Measurements from ENCODE around the gene SPATA22.
"Not testable (repeated sequence)": the region's sequence is repeated elsewhere in the genome, so short reads cannot be mapped to it uniquely, and the experiment has no call there.

The SPATA22 gene, protein sequence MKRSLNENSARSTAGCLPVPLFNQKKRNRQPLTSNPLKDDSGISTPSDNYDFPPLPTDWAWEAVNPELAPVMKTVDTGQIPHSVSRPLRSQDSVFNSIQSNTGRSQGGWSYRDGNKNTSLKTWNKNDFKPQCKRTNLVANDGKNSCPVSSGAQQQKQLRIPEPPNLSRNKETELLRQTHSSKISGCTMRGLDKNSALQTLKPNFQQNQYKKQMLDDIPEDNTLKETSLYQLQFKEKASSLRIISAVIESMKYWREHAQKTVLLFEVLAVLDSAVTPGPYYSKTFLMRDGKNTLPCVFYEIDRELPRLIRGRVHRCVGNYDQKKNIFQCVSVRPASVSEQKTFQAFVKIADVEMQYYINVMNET

GRCh38 chr17:3471599-3471998 lies at the start of gene SPATA22:
Gene SPATA22 (minus strand): TSS chr17:3471819. CDS start chr17:3469325, 2,494 bp downstream.
- DNase-seq (ENCODE audit: low read depth in 2 of 2) = no peak

DNA sequence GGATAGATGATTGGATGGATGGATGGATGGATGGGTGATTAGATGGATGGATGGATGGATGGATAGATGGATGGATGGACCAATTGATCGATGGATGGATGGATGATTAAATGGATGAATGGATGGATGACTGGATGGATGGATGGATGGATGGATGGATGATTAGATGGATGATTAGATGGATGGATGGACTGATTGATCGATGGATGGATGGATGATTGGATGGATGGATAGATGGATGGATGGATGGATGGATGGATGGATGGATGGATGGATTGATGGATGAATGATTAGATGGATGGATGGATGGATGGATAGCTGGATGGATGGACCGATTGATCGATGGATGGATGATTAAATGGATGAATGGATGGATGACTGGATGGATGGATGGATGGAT lies 47.9 kb upstream of the SPATA22 start:
- not testable (repeated sequence) for DNase-seq (ENCODE audit: low read depth in 2 of 2)

GRCh38 chr17:3514873-3515272 lies 43.3 kb upstream of the SPATA22 start:
- DNase-seq (ENCODE audit: low read depth in 2 of 2) = no peak

DNA sequence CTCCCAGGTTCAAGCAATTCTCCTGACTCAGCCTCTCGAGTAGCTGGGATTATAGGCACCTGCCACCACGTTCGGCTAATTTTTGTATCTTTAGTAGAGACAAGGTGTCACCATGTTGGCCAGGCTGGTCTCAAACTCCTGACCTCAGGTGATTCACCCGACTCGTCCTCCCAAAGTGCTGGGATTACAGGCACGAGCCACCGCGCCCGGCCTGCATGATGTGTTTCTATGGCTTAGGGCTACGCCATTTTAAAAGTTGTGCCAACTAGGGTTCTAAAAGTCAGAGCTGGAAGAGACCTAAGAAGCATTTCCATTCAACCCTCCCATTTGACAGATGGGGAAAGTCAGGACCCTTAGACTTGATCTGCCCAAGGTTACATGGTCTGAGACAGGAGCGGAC lies 42.5 kb upstream of the SPATA22 start:
- not testable (repeated sequence) for DNase-seq (ENCODE audit: low read depth in 2 of 2)

DNA sequence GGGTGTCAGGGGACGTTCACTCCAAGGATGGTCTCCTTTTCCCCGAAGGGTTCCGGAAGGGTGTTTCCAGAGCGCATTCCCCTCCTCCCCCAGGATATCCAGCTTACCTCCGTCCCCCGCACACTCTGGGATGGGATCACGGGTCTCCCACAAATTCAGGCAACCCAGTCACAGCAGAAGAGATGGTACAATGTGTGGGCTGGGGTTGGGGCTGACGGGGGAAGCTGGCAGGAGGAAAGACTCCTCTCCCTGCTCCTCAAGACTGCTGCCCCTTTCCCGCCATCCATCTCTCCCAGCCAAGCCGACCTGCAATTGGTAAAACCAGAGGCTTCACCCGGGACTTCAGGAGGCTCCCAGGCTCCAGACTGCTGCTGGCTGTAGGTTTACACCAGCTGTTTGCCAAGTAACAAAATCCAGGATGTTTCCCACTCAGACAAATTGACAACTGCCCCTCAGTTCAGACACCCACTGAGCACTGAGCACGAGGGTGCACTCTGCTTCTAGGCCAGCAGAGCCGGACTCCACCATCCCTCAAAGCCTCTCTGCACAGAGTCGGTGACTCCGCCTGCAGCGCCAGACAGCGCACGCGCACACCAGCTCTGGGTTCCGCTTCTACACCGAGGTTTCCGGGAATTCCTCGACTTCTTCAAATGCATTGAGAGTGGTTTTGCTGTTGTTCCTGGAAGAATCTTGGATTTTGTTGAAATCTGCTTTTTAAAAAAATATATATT lies 41.9 kb upstream of the SPATA22 start:
- DNase-seq (ENCODE audit: low read depth in 2 of 2) = no peak

DNA sequence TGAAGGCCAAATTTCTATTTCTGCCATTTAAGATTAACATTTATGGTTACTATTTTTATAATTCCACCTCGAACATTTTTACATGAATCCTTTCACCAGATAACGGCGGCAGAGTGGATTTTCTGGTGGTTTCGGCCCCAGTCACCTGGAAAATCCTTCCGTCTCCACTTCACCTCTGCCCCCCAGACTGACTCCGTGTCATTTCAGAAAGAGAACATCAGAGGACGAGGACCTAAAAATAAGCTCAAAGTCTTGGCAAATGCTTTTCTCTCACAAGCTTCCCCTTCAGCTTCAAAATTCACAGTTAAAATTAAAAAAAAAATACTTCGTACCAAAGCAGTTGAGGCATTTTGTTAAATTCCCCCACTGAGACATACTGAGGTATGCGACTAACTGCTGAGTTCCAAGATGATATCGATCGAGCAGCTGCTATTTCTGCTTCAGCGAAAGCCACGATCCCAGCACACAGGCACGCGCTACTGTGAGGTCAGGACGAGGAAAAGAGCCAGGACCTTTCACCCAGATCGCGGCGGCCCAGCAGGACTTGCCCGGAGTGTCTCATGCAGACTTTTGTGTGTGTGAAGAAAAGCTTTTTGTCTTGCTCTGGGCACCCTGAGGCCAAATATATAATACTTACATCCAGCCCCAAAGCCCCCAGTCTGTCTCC lies 41.0 kb upstream of the SPATA22 start:
- DNase-seq (ENCODE audit: low read depth in 2 of 2) = no peak

DNA sequence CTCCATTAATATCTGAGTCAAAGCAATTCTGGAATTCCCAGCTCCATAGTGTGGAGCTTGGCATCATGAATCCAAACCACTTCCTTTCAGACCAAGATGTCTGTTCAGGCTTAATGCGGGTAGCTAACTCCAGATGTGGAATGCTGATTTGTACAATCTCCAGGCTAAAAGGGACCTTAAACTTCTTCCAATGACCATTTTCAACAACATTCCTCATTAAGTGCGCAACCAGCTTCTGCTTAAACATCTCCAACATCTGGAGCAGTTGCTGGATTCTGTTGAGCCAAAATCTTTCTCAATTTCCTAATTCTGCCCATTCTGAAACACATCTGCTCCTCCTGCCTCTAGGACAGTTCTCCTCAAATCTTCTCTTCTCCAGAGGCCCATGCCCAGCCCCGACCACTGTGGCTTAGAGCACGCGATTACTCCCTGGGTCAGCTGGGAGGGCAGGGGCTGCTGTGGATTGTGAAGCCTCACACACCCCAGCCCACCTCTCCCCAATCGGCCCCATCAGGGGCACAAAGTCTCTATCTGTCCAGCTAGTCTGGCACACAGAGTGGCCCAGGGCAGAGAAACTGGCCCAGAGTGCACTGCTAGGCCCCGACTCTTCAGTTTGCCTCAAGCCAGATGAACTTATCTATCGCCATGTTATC lies 40.4 kb upstream of the SPATA22 start:
- no peak for DNase-seq (ENCODE audit: low read depth in 2 of 2)

- DNase-seq (ENCODE audit: low read depth in 2 of 2) = no peak
Measured at GRCh38 chr17:3510090-3510489, 38.5 kb upstream of the SPATA22 start.

DNA sequence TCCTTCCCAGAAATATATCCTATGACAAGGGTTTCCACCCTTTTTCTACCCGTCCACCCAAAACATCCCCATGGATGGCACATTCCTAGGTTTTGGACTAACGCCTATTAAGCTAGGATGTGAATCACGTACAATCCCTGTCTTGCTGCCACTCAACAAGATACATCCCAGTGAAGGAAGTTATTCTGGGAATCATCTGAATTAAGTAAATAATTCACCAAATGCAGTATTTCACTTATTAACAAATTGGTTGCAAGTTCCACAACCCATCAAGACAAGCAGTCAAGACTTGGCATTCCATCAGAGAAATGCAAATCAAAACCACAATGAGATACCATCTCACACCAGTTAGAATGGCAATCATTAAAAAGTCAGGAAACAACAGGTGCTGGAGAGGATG lies 36.2 kb upstream of the SPATA22 start:
- no peak for DNase-seq (ENCODE audit: low read depth in 2 of 2)

DNA sequence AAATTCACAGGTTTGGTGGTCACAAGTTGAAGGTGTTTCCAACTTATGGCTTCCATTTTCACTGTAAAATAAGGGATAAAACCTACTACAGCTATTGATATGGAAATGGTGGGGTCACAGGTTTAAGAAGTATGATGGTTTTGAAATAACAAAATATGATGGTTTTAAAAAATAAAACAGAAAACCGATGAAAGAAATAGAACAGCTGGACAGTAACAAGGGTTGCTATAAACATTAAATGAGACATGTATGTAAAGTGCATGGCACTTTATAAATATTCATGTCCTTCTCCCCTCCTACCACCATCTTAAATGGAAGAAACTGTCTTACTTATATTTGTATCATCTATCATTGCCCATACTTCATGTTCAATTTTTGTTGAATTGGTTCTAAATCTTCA lies 35.5 kb upstream of the SPATA22 start:
- DNase-seq (ENCODE audit: low read depth in 2 of 2) = no peak

DNA sequence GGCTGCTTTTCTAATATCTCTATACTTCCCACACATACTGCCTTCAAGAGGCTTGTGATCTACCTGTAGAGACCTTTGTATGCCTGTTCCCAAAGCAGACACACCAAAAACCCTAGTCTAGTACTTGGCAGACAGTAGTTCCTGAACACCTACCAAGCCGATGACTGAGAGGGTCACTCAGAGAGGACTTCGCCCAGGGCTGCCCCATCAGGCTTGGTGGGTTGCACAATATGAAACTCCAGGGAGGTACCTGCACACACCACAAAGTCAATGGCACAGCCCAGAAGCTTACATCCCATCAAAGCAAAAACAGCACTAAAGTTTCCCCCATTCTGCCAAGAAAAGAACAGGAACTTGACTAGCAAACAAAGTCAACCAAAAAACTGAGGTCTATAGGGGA lies 34.4 kb upstream of the SPATA22 start:
- DNase-seq (ENCODE audit: low read depth in 2 of 2) = no peak

DNA sequence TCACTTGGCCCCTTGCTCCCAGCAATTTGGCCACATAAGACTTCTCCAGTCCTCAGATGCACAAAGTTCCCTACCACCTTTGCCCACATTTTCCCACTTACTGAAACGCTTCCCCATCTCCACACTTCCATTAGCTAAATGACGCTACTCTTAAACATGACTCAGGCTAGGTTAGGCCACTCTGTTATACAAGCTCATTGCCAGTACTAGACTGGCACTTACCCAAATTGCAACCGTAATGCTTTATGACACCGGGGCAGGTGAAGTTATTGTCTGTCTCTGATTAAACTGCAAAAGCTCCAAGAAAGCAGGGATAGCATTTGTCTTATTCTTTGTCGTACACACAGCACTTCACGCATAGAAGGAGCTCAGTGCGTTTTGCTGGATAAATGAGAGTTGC lies 33.4 kb upstream of the SPATA22 start:
- no peak for DNase-seq (ENCODE audit: low read depth in 2 of 2)

DNA sequence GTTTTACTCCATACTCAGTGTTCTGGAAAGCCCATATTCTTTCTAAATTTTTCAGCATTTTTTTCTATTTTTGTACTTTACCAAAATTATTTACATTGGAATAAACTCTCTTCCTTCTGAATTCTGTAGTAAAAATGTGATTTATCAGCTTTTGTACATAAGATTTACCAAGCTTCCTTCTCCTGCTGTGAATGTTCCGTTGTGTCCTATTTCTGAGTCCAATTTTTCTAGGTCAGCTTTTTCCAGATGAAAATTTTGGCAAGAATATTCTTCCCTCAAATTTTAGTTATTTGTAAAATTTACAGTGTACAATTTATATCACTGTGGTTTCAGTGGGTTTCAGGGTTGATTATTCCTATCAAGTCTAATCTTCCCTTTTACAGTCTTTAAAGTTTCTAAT lies 31.7 kb upstream of the SPATA22 start:
- DNase-seq (ENCODE audit: low read depth in 2 of 2) = no peak

DNA sequence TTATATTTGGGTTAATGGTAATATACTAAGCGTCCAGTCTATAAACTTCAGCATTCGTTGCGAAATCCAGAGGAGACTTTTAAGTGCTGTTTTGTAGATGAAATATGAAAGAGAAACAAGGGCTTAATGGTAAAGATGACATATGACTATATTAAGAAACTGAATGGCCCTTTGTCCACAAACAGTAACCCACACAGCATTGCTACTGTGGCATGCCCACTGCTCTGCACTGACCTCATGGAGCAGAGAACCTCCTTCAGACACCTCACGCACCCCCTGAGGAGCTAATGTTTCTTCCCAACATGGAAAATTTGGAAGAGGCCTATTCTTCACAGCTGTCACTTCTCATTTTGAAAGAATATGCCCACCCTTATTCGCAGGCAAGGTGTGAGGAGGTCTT lies 30.8 kb upstream of the SPATA22 start:
- DNase-seq (ENCODE audit: low read depth in 2 of 2) = no peak

DNA sequence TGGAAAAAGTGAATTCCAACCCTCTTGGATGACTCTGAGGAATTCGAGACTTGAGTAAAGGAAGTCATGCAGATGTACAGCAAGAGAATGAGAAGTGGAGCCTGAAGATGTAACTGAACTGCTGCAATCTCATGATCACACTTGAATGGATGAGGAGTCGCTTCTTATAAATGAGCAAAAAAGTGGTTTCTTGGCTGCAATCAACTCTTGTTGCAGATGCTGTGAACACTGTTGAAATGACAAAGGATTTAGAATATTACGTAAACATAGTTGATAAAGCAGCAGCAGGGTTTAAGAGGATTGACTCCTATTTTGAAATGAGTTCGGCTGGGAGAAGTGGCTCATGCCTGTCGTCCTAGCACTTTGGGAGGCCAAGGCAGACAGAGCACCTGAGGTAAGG lies 29.7 kb upstream of the SPATA22 start:
- DNase-seq (ENCODE audit: low read depth in 2 of 2) = no peak

DNA sequence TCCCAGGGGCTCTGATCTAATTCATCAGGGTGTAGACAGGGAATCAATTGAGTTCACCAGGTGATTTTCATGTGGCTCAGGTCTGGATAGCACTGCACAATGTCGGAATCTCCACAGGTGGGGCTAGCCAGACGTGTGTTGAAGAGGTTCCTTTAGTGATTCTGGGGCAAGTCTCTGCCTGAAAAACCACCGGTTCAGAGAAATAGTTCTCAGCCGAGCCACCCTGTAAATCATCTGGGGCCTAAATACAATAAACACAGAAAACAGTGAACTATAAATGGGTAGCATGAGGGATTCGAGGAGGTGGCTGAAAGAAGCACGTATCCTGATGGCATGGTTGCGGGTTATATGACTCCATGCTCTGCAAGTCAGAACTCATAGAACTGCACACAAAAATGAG lies 25.5 kb upstream of the SPATA22 start:
- DNase-seq (ENCODE audit: low read depth in 2 of 2) = no peak

DNA sequence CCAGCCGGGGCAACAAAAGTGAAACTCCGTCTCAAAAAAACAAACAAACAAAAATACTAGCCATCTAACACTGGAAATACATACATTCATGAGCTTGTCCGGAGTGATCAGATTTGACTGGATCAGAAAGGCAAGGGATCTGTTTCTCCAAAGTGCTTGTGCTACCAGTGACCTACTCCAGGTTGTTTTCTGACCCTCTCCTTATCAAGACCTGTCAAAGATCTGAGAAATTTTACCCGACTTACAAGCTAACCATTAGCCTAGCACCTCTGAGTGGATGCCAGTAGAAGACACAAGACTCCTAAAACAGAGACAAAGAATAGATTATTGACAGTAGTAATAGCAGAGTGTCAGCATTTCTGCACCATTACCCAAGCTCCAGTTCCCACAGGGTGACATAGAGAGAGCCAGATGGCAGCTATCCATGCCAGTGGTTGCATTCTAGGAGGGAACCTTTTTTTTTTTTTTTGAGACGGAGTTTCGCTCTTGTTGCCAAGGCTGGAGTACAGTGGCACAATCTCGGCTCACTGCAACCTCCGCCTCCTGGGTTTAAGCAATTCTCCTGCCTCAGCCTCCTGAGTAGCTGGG lies 14.0 kb upstream of the SPATA22 start:
- no peak for DNase-seq (ENCODE audit: low read depth in 2 of 2)

GRCh38 chr17:3482852-3483251 lies 11.2 kb upstream of the SPATA22 start:
- DNase-seq (ENCODE audit: low read depth in 2 of 2) = no peak

GRCh38 chr17:3479988-3480387 lies 8.4 kb upstream of the SPATA22 start:
- DNase-seq (ENCODE audit: low read depth in 2 of 2) = no peak

DNA sequence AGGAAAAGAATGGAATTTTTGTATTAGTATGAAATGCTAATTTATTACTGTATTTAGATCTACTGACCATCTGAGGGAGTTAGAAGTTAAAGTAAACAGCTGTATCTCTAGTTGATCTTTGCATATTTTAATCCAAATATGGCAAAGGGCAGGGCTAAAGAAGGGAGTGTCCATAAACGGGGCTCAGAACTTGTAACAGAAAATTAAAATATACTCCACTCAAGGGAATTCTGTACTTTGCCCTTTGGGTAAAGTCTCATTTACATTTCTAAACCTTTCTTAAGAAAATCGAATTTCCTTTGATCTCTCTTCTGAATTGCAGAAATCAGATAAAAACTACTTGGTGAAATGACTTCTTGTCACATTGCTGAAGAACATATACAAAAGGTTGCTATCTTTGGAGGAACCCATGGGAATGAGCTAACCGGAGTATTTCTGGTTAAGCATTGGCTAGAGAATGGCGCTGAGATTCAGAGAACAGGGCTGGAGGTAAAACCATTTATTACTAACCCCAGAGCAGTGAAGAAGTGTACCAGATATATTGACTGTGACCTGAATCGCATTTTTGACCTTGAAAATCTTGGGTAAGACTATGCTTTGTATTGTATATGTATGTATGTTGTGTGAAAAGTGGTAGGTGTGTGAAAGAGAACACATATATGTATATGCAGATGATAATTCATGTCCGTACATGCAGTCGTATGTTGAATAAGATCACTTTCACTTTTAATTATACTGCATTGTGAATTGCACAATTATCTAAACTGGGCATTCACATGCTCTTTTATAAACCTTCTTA lies 4.4 kb upstream of the SPATA22 start, which contains the start of gene ASPA:
TSS of gene ASPA (plus strand) at position 186 of the 799 bp plus-strand sequence. CDS start at position 349, 163 bp downstream.
- no peak for DNase-seq (ENCODE audit: low read depth in 2 of 2)

GRCh38 chr17:3475251-3475685 lies 3.6 kb upstream of the SPATA22 start:
- no peak for DNase-seq (ENCODE audit: low read depth in 2 of 2)

Data from activated CD4-positive, alpha-beta T cell treated with anti-CD3 and anti-CD28 coated beads for 24 hours (primary cell).